Sigmoid colon (tissue), 4 donors: ENCODE measurements around the gene SBK3.

ENCODE experiments used
- CTCF ChIP-seq, 4 experiments: fragments of 450-650 bp in 3 of 4; fragments of 200-600 bp in 1 of 4; IDR thresholded peaks; one replicate each; pipeline ENCODE4 v1.5.1; 2016 to 2019; ENCODE audit warnings: antibody characterized with exemption in 4 of 4, mild to moderate bottlenecking in 3 of 4, moderate library complexity in 2 of 4
- POLR2AphosphoS5 ChIP-seq, 4 donors: sonication (generic); formaldehyde crosslinking; IDR thresholded peaks; one replicate each; pipeline ENCODE4 v1.6.1; 2017; ENCODE audit warnings: antibody characterized with exemption in 4 of 4

DNA sequence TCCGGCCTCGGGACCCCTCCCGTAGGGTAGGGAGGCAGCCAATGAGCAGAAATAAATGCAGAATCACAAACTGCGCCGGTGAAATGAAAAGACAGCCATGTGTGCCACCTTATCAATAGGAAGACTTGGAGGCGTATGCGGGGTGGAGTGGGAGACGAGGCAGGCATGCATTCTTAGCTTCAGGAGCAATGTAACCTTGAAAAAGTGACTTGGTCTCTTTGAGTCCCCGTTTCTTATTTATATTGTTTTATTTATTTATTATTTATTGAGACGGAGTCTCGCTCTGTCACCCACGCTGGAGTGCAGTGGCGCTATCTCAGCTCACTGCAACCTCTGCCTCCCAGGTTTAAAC is 41.1 kb downstream of the SBK3 start:
- TF ChIP-seq CTCF (IDR thresholded peaks at IDR 0.05) = no peak
- no peak for TF ChIP-seq POLR2AphosphoS5 (IDR thresholded peaks at IDR 0.05)
